ENCODE results near the gene MLPH. TPM values are rescaled to one million over a fixed set of nuclear protein-coding genes. Genes with fewer than 3 reads are reported as not detected.

Gene MLPH
- total and polyA plus RNA-seq, 2 of the 4 experiments (the other 2 are of a cell fraction) = 13.8 to 21.6 TPM

- H3K18ac ChIP-seq (ENCODE audit: low read depth, low read length) = no peak overlapping the region
- in situ Hi-C loops (cut with MboI; ENCODE audit: low sequenced_read_pairs) = no loop called here
- intact Hi-C loops (cut with micrococcal nuclease) = no loop called here
- WGBS, 2 experiments (ENCODE audit: extremely low coverage in 2 of 2, insufficient read length in 1 of 2) = 97% methylated on average over 5 of the region's 7 CpGs; no CpG with 5 or more reads in 1 of the 2 experiments
- DNase-seq (no peak), ATAC-seq (ENCODE audit: low read depth) (no peak)
- peaks cover 0 to 15% of the 10 kb centered on the region in 2 experiments; a peak in 2 of 4 replicates for H3K79me1 ChIP-seq (ENCODE audit: low read depth in 1 of 2, low read length in 2 of 2)
- H3K27me3 ChIP-seq (ENCODE audit: control insufficient read depth, insufficient read depth, low read length) = no peaks in the 10 kb centered on the region
- TF ChIP-seq RCOR1 (IDR thresholded peaks at IDR 0.05; ENCODE audit: insufficient replicate concordance, low read length) (no peak), CHD1 (IDR thresholded peaks at IDR 0.05; ENCODE audit: low read depth, low read length) (no peak), USF2 (IDR thresholded peaks at IDR 0.05; ENCODE audit: low read depth, low read length) (no peak), FOS (IDR thresholded peaks at IDR 0.05; ENCODE audit: low read depth, low read length) (no peak), NFE2L2 (IDR thresholded peaks at IDR 0.05; ENCODE audit: low read depth, low read length) (no peak), MAFK (IDR thresholded peaks at IDR 0.05; ENCODE audit: low read depth, low read length) (no peak), MXI1 (IDR thresholded peaks at IDR 0.05; ENCODE audit: borderline replicate concordance, low read depth, low read length) (no peak), MAZ (IDR thresholded peaks at IDR 0.05; ENCODE audit: borderline replicate concordance, low read depth, low read length) (no peak), RFX5 (IDR thresholded peaks at IDR 0.05; ENCODE audit: low read depth, low read length) (no peak), RAD21 (IDR thresholded peaks at IDR 0.05; ENCODE audit: low read length) (no peak), SMC3 (IDR thresholded peaks at IDR 0.05; ENCODE audit: low read depth, low read length) (no peak), BHLHE40 (IDR thresholded peaks at IDR 0.05; ENCODE audit: low read depth, low read length) (no peak), POLR2A (IDR thresholded peaks at IDR 0.05; ENCODE audit: low read depth, low read length) (no peak), CEBPB (IDR thresholded peaks at IDR 0.05; ENCODE audit: low read depth, low read length) (no peak)
- TF ChIP-seq, protein P1, sequence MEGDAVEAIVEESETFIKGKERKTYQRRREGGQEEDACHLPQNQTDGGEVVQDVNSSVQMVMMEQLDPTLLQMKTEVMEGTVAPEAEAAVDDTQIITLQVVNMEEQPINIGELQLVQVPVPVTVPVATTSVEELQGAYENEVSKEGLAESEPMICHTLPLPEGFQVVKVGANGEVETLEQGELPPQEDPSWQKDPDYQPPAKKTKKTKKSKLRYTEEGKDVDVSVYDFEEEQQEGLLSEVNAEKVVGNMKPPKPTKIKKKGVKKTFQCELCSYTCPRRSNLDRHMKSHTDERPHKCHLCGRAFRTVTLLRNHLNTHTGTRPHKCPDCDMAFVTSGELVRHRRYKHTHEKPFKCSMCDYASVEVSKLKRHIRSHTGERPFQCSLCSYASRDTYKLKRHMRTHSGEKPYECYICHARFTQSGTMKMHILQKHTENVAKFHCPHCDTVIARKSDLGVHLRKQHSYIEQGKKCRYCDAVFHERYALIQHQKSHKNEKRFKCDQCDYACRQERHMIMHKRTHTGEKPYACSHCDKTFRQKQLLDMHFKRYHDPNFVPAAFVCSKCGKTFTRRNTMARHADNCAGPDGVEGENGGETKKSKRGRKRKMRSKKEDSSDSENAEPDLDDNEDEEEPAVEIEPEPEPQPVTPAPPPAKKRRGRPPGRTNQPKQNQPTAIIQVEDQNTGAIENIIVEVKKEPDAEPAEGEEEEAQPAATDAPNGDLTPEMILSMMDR (conservative IDR thresholded peaks at IDR 0.05; ENCODE audit: low read depth, low read length) = no peak
- TF ChIP-seq, protein P2, sequence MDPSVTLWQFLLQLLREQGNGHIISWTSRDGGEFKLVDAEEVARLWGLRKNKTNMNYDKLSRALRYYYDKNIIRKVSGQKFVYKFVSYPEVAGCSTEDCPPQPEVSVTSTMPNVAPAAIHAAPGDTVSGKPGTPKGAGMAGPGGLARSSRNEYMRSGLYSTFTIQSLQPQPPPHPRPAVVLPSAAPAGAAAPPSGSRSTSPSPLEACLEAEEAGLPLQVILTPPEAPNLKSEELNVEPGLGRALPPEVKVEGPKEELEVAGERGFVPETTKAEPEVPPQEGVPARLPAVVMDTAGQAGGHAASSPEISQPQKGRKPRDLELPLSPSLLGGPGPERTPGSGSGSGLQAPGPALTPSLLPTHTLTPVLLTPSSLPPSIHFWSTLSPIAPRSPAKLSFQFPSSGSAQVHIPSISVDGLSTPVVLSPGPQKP (IDR thresholded peaks at IDR 0.05; ENCODE audit: borderline replicate concordance, low read depth, low read length) = no peak
- no peak overlapping the region for H2BK5ac ChIP-seq (ENCODE audit: low read depth, low read length, poor library complexity, severe bottlenecking)
- peak overlapping the region; percentile 44 for H2AFZ ChIP-seq (replicated peaks; ENCODE audit: low read length, poor library complexity)
- peaks cover 9% of the 10 kb centered on the region for H3K9me1 ChIP-seq (ENCODE audit: insufficient read depth, low read length)
- H3K56ac ChIP-seq (ENCODE audit: extremely low read depth, insufficient read depth, low read length) = no peak overlapping the region
- H3K36me3 ChIP-seq (ENCODE audit: control insufficient read depth, insufficient read depth, low read length) = no peaks in the 10 kb centered on the region
- H4K91ac ChIP-seq (ENCODE audit: insufficient read depth, low read depth, low read length) = no peak overlapping the region
- CTCF ChIA-PET = no interaction called here
- H3K4me2 ChIP-seq (ENCODE audit: low read depth, low read length) = no peak overlapping the region
- 0 out of 2 replicates have a peak overlapping the region, but pooled peaks have one; percentile 3 for H2BK20ac ChIP-seq (ENCODE audit: low read depth, low read length)
- no peak overlapping the region for H3K27ac ChIP-seq (ENCODE audit: insufficient read depth, low read length)
- H3K9ac ChIP-seq (ENCODE audit: low read depth, low read length) = no peak overlapping the region
- H3K23ac ChIP-seq (ENCODE audit: low read depth, low read length) = no peak overlapping the region
- H4K8ac ChIP-seq (ENCODE audit: low read depth in 2 of 2, low read length in 2 of 2) = no peak overlapping the region
- H2AK9ac ChIP-seq (replicated peaks; ENCODE audit: low read depth, low read length, poor library complexity) = no peak overlapping the region
- H2AK5ac ChIP-seq (ENCODE audit: low read depth, low read length) = peak overlapping the region; percentile 30
- no peaks in the 10 kb centered on the region for H4K20me1 ChIP-seq (ENCODE audit: insufficient read depth, low read length)
- H3K9me3 ChIP-seq (ENCODE audit: control insufficient read depth, insufficient read depth, low read length) = no peaks in the 10 kb centered on the region
- no peak overlapping the region for H3K14ac ChIP-seq (replicated peaks; ENCODE audit: low read depth, low read length)
- no peak overlapping the region for H3K4me3 ChIP-seq (ENCODE audit: insufficient read depth, low read depth, low read length)
- dilution Hi-C loops (cut with HindIII; ENCODE audit: low sequenced_read_pairs, unreplicated experiment) = no loop called here
- BruUV-seq (replicated peaks) = no TSS peak
- H3K4me1 ChIP-seq (ENCODE audit: control insufficient read depth, insufficient read depth, low read length) = peaks cover 35% of the 10 kb centered on the region
- H2BK15ac ChIP-seq (ENCODE audit: low read depth, low read length) = peak overlapping the region; percentile 18; the same call in 1 of the 3 replicates
- POLR2A ChIA-PET (ENCODE audit: unreplicated experiment) = no interaction called here
- H4K5ac ChIP-seq (ENCODE audit: low read depth, low read length) = no peak overlapping the region
- H3K4ac ChIP-seq (ENCODE audit: low read depth, low read length) = peak overlapping the region; percentile 29; the same call in 1 of the 2 replicates
- H2BK120ac ChIP-seq (ENCODE audit: low read depth, low read length) = no peak overlapping the region
Measured at GRCh38 chr2:237448171-237448570, 38.9 kb upstream of the MLPH start.

Data from IMR-90 (cell line).